Activated CD4-positive, alpha-beta T cell treated with anti-CD3 and anti-CD28 coated beads for 1 hour (primary cell): ENCODE results near the gene LAMA3.

ENCODE experiments used
- DNase-seq: peaks from one replicate; pipeline ENCODE4 v3.0.0-alpha.2; 2020

The LAMA3 gene

GRCh38 chr18:23981369-23981980, 292.2 kb downstream of the LAMA3 start:
- no peak for DNase-seq

- no peak for DNase-seq
Observed at GRCh38 chr18:23982155-23983079, 293.2 kb downstream of the LAMA3 start.

- no peak for DNase-seq
Observed at GRCh38 chr18:23983112-23983511, 293.9 kb downstream of the LAMA3 start.

GRCh38 chr18:23986600-23987359, 297.5 kb downstream of the LAMA3 start:
- DNase-seq = no peak

- no peak for DNase-seq
Observed at GRCh38 chr18:23990474-23991410, 301.5 kb downstream of the LAMA3 start.

GRCh38 chr18:23992089-23992940, 303.1 kb downstream of the LAMA3 start:
- DNase-seq = no peak

GRCh38 chr18:23992941-23993280, 303.7 kb downstream of the LAMA3 start:
- no peak for DNase-seq

- no peak for DNase-seq
Observed at GRCh38 chr18:23994361-23994902, 305.2 kb downstream of the LAMA3 start.

GRCh38 chr18:23995180-23995579, 305.9 kb downstream of the LAMA3 start:
- DNase-seq = no peak

- no peak for DNase-seq
Observed at GRCh38 chr18:23998018-23998417, 308.8 kb downstream of the LAMA3 start.

GRCh38 chr18:23998820-23999219, 309.6 kb downstream of the LAMA3 start:
- no peak for DNase-seq

- no peak for DNase-seq
Observed at GRCh38 chr18:24000613-24001490, 311.6 kb downstream of the LAMA3 start.

- no peak for DNase-seq
Observed at GRCh38 chr18:24002479-24002878, 313.2 kb downstream of the LAMA3 start.

- DNase-seq = no peak
Observed at GRCh38 chr18:24003288-24003687, 314.0 kb downstream of the LAMA3 start.

- no peak for DNase-seq
Observed at GRCh38 chr18:24003903-24004640, 314.8 kb downstream of the LAMA3 start.
